Mesothelial cell of epicardium (in vitro differentiated cells): ENCODE results near the gene PSMG1. TPM values are rescaled to one million over a fixed set of nuclear protein-coding genes. Genes with fewer than 3 reads are reported as not detected.

Experiments
- DNase-seq, 2 experiments: peaks; one replicate each; pipeline ENCODE4 v3.0.0; 2021; ENCODE audit warnings: low spot score in 2 of 2; ENCODE audit not compliant: unreplicated experiment in 2 of 2
- H3K27ac Mint-ChIP-seq: 2 replicates; pipeline ENCODE4 v1.8.0; 2021; ENCODE audit warnings: mixed read lengths
- H3K27me3 Mint-ChIP-seq: 2 replicates; pipeline ENCODE4 v1.8.0; 2021; ENCODE audit warnings: low read depth, mixed read lengths
- H3K36me3 Mint-ChIP-seq: 2 replicates; pipeline ENCODE4 v1.8.0; 2021; ENCODE audit warnings: mixed read lengths
- H3K4me1 Mint-ChIP-seq: 2 replicates; pipeline ENCODE4 v1.8.0; 2021; ENCODE audit warnings: mixed read lengths
- H3K4me3 Mint-ChIP-seq: 2 replicates; pipeline ENCODE4 v1.8.0; 2021; ENCODE audit warnings: mild to moderate bottlenecking, moderate library complexity, mixed read lengths
- H3K9me3 Mint-ChIP-seq: 2 replicates; pipeline ENCODE4 v1.8.0; 2021; ENCODE audit warnings: mixed read lengths
- total RNA-seq: library from RNA; stranded (reverse); gene quantifications from 3 replicates; pipeline ENCODE4 v1.2.1, GENCODE V29; 2021
- TF ChIP-seq, protein P1 (sequence below): fragments of 200-600 bp; sonication (generic); IDR thresholded peaks from one replicate; pipeline ENCODE4 v1.5.0; 2021; ENCODE audit warnings: antibody characterized with exemption; ENCODE audit not compliant: unreplicated experiment

The PSMG1 gene
- total RNA-seq, 1 donor from 2014 or later: 34.5 TPM

DNA sequence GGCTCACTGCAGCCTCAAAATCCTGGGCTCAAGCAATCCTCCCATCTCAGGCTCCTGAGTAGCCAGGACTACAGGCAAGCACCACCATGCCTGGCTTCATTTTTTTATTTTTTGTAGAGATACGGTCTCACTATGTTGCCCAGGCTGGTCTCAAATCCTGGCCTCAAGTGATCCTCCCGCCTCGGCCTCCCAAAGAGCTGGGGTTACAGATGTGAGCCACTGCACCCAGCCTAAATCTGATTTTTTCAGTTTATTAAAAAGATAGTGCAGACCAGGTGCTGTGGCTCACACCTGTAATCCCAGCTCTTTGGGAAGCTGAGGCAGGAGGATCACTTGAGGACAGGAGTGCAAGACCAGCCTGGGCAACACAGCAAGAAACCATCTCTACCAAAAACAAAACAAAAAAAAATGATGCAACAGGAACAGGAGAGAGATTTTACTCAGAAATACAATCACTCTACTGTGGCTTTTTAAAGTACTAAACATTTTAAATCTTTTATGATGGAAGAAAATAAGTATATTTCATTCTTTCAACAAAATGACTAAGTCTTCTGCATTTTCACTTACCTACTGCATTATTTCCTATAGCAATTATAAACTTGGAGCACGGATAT lies 1.9 kb downstream of the PSMG1 start:
- H3K36me3 Mint-ChIP-seq: peaks cover 19% of the 10 kb centered on the region
- H3K4me3 Mint-ChIP-seq: peak overlapping the region; percentile 97
- no peaks in the 10 kb centered on the region for H3K27me3 Mint-ChIP-seq
- no peaks in the 10 kb centered on the region for H3K9me3 Mint-ChIP-seq
- no peak overlapping the region for H3K27ac Mint-ChIP-seq
- DNase-seq: no peak
- peaks cover 28% of the 10 kb centered on the region for H3K4me1 Mint-ChIP-seq
- TF ChIP-seq, protein P1, sequence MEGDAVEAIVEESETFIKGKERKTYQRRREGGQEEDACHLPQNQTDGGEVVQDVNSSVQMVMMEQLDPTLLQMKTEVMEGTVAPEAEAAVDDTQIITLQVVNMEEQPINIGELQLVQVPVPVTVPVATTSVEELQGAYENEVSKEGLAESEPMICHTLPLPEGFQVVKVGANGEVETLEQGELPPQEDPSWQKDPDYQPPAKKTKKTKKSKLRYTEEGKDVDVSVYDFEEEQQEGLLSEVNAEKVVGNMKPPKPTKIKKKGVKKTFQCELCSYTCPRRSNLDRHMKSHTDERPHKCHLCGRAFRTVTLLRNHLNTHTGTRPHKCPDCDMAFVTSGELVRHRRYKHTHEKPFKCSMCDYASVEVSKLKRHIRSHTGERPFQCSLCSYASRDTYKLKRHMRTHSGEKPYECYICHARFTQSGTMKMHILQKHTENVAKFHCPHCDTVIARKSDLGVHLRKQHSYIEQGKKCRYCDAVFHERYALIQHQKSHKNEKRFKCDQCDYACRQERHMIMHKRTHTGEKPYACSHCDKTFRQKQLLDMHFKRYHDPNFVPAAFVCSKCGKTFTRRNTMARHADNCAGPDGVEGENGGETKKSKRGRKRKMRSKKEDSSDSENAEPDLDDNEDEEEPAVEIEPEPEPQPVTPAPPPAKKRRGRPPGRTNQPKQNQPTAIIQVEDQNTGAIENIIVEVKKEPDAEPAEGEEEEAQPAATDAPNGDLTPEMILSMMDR: no peak

DNA sequence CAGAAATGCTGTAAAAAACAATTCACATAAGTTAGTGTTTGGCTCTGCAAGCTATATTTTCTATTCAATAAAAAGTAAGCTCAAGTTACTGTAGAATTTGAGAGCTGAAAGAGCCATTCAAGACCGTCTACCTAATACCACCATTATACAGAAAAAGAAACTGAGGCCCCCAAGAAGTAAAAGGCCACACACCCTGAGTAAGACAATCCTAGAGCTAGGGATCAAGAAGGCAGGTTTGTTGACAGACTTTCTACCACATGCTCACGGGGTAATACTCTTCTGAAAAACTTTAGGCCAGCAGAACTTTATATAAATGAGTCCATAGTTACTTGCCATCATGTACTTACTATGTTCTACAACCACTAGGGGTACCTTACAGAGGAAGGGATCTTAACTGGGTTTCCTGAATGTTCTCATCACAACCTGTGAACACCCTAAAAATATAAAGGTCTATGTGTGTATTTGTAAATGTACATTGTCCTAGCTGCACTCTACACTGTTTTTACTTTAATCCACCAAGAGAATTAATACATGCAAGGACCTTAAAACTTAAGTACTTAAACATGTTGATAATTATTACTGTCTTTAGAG lies 2.7 kb downstream of the PSMG1 start:
- H3K4me1 Mint-ChIP-seq: peaks cover 25% of the 10 kb centered on the region
- H3K4me3 Mint-ChIP-seq: no peak overlapping the region
- no peak for DNase-seq
- TF ChIP-seq, protein P1: no peak
- no peaks in the 10 kb centered on the region for H3K27me3 Mint-ChIP-seq
- H3K27ac Mint-ChIP-seq: no peak overlapping the region
- H3K36me3 Mint-ChIP-seq: peaks cover 21% of the 10 kb centered on the region
- no peaks in the 10 kb centered on the region for H3K9me3 Mint-ChIP-seq

DNA sequence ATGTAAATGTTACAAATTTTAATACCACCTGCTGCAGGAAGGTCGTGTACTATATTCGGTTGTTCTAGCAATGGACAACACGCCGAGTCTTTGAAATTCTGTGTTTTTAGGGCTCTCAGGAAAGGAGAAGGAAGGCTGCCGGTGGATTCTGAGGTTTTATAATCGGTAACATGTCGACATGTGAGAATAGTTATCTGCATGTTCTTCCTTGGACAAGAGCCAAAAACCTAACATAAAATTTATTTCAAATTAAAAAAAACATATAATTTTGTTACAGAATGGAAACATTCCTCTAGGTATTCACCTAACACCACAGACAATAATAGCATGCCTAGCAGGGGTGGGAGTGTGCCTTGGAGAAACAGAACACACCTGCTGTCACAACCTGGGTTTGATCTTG lies 4.8 kb downstream of the PSMG1 start:
- Mint-ChIP-seq H3K4me3 (no peak overlapping the region), H3K4me1 (peaks cover 13% of the 10 kb centered on the region), H3K36me3 (peaks cover 31% of the 10 kb centered on the region), H3K27me3 (no peaks in the 10 kb centered on the region), H3K9me3 (no peaks in the 10 kb centered on the region), H3K27ac (no peak overlapping the region)
- TF ChIP-seq, protein P1: no peak
- no peak for DNase-seq

DNA sequence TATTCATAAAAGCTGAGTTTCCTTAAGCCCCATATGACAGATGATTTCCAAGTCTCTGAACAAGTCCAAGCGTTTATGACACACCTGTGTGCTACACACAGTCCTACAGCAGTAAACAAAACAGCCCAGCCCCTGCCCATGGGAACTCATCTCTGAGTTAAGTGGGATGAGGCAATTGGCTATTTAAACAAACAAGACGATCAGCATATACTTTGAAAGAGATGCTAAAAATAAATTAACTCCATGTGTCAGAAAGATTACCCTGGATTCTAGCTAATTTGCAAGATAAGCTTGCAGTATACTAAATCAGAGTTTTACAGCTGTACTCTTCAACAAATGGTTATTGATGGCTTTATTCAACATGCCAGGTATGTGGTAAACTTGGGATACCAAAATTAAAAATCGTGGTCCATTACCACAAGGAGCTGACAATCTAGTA lies 7.0 kb downstream of the PSMG1 start:
- no peaks in the 10 kb centered on the region for H3K4me1 Mint-ChIP-seq
- H3K9me3 Mint-ChIP-seq: no peaks in the 10 kb centered on the region
- no peak overlapping the region for H3K27ac Mint-ChIP-seq

DNA sequence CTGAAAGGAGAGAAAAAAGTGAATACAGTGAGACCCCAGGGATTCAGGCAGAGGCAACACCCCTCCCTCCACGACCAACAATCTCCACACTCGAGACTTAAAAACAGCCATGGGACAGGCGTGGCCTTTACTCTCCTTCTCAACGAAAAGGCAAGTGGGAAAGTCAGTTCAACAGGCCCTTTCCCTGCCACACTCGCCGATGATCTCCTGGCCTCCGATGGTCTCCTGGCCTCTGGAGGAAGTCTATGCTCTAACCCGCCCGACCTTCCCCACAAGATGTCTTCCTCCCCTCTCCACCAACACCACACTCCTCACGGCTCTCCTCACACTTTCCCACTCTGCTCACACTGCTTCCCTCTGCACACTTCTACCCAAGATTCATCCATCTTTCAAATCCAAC lies 7.6 kb downstream of the PSMG1 start:
- Mint-ChIP-seq H3K9me3 (no peaks in the 10 kb centered on the region), H3K27me3 (no peaks in the 10 kb centered on the region), H3K4me1 (no peaks in the 10 kb centered on the region), H3K4me3 (no peak overlapping the region), H3K36me3 (peaks cover 46% of the 10 kb centered on the region), H3K27ac (peak overlapping the region; percentile 7)
- TF ChIP-seq, protein P1: no peak
- DNase-seq: no peak

More for the DNA sequence above, 7.0 kb downstream of the PSMG1 start:
- Mint-ChIP-seq H3K4me3 (no peak overlapping the region), H3K27me3 (no peaks in the 10 kb centered on the region), H3K36me3 (peaks cover 42% of the 10 kb centered on the region)
- TF ChIP-seq, protein P1: no peak
- no peak for DNase-seq
